T-helper 22 cell (primary cell): Measurements from ENCODE around the gene VEGFB.

ENCODE experiments used
- DNase-seq: peaks from one replicate; pipeline ENCODE4 v3.0.0-alpha.2; 2020; ENCODE audit warnings: low read depth

Gene VEGFB

DNA sequence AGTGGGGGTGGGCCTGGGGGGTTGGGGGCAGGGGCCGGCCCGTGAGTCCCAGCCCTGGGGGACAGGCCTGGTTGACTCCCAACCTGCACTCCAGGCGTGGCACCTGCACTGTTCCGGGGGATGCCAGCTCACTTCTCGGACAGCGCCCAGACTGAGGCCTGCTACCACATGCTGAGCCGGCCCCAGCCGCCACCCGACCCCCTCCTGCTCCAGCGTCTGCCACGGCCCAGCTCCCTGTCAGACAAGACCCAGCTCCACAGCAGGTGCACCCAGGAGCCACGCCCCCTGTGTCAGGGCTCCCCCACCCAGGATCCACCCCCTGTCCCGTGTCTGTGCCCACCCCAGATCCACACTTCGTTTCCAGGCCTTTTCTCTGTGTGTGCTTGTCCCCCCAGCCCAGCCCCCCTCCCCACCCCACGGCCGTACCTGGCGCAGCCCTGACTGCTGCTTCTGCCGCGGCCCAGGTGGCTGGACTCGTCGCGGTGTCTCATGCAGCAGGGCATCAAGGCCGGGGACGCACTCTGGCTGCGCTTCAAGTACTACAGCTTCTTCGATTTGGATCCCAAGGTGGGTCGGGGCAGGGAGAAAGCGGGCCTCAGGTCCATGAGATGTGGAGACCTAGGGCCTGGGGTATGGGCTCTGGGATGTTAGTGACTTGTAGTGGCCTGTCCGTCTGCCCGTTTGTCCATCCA is 23.1 kb upstream of the VEGFB start:
- no peak for DNase-seq

DNA sequence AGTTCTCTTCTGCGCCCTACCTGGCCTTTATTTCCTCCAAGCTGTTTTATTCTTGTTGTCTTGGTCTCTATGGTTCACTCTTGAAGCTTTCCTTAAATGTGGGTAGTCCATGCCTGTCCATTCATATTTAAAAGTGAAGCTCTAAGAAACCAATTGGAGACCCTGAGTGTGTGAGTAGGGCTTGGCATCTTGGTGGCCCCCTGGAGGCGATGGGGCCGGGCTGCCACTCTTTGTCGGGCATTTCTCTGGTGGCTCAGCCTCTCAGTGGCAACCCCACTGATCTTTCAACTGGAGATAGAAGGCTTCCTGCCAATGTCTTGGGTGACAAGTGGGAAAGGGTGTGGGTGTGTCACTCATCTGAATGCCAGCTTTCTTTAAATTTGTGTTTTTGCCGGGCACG is 17.5 kb upstream of the VEGFB start:
- no peak for DNase-seq

DNA sequence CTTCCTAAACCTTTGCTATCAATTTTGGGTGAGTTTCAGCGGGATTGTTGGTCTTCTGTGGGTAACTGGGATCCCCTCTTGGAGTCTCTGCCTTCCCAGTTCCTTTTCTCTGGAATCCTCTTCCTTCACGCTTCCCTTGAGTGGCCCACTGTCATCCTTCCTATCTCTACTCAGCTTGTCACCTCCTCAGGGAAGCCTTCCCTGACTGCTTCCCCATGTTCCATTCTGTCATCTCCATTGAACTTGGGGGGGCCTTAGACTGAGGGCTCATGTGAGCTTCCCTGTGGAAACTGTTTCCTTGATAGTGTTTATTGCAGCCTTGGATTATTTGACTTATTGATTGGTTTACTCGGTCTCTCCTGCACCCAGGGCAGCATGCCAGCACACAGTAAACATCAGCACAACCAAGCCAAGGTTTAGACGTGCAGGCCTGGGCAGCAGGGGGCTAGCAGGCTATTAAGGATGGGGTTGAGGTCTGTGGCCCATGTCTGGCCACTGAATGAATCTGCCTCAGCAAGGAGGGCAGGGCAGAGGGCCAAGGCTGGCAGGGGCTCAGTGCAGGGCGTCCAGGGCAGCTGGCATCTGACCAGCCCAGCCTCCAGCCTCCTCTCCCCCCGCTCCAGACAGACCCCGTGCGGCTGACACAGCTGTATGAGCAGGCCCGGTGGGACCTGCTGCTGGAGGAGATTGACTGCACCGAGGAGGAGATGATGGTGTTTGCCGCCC is 15.6 kb upstream of the VEGFB start:
- DNase-seq = no peak

DNA sequence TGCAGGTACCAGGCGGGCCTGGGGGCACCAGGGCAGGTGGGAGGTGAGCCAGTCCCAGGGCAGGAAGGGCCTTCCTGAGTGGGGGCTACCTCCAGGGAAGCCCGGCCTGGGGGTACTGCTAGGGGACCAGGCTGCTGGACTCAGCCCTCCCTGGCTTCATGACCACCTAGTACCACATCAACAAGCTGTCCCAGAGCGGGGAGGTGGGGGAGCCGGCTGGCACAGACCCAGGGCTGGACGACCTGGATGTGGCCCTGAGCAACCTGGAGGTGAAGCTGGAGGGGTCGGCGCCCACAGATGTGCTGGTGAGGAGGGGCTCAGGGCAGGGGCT is 15.1 kb upstream of the VEGFB start:
- DNase-seq = no peak

DNA sequence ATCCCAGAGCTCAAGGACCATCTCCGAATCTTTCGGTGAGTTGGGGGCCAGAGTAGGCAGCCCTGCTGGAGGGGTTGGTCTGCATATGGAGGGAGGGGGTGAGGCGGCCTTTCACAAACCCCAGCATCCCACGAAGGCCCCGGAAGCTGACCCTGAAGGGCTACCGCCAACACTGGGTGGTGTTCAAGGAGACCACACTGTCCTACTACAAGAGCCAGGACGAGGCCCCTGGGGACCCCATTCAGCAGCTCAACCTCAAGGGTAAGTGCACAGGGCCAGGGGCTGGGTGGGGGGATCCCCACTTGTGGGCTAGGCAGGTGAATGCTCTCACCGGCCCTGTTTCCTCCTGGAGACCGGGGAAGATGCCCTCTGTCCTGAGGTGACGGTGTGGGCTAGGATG is 14.6 kb upstream of the VEGFB start:
- DNase-seq = no peak

GRCh38 chr11:64220271-64220670 is 14.1 kb upstream of the VEGFB start:
- DNase-seq = no peak

- no peak for DNase-seq
Measured at GRCh38 chr11:64220798-64221197, 13.6 kb upstream of the VEGFB start.

DNA sequence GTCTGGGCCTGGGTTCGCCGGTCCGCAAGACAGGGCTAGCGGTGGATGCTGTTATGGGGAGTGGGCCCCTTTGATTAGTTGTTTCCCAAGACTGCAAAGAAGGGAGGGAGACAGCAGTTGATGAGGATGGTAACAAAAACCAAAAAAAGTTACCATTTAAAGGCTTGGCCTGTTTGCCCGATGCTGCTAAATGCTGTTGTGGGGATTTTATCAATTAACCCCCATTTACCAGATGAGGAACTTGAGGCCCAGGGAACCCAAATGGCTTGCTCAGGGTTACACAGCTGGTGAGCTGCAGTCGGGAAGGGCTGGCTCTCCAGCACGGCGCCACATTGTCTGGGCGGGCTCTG is 11.8 kb upstream of the VEGFB start:
- DNase-seq = no peak

- DNase-seq = no peak
Measured at GRCh38 chr11:64223001-64223651, 11.3 kb upstream of the VEGFB start.

- DNase-seq = no peak
Measured at GRCh38 chr11:64224151-64224890, 10.1 kb upstream of the VEGFB start.

- DNase-seq = no peak
Measured at GRCh38 chr11:64224891-64225607, 9.3 kb upstream of the VEGFB start.

DNA sequence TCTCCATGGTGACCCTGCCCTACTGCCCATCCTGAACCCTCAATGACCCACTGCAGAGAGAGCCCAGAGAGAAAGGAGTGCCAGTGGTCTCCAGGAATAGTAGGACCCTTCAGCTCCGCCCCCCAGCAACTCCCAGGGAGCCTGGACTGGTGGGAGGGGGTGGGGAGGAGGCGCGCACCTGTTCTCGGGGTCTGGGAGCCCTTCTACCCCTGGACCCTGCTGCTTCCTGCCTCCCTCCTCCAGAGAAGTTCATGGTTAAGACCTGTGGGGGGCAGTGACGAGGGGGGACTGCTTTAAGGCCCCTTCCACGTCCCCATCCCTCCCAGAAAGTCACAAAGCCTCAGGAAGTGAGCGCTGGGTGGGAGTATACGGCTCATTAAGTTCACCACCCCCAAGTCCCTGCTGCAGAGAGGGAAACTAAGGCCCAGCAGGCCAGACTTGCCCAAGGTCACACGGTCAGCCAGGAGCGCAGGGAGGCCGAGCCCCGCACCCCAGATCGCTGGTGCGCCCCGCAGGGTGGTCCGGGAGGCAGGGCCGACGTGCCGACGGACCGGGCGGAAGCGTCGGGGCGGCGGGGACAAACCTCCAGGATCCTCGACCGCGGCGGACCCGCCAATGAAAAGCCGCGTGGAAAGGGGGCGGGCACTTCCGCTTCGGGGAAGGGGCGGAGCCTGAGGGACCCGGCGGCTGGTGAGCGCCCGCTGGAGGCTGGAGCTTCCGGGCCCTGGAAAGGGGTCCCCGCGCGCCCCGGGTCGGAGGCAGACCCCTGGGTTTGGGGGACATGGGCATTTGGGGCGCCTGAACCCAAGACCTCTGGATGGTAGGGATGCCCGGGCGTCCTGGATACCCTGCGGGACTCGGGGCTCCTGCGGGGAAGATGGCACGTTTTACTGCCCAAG is 8.5 kb upstream of the VEGFB start, which contains the start of the genes NUDT22 and TRPT1:
Gene NUDT22, plus strand, starts transcription at position 667 of the 899 bp plus-strand sequence. CDS start 379 bp downstream, outside the sequence.
Gene TRPT1, minus strand, starts transcription at position 579 of the 899 bp plus-strand sequence. Its CDS starts 326 bp downstream, at position 253.
- peak; percentile 81 for DNase-seq

DNA sequence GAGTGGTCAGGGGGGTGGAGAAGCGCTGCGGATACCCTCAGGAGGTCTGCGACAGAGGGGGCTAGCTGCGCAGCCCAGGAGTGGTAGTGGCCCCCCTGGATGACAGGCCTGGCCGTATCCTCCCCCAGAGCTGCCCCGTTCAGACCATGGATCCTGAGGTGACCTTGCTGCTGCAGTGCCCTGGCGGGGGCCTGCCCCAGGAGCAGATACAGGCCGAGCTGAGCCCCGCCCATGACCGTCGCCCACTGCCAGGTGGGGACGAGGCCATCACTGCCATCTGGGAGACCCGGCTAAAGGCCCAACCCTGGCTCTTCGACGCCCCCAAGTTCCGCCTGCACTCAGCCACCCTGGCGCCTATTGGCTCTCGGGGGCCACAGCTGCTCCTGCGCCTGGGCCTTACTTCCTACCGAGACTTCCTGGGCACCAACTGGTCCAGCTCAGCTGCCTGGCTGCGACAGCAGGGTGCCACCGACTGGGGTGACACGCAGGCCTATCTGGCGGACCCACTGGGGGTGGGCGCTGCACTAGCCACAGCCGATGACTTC is 7.8 kb upstream of the VEGFB start:
- peak; percentile 60 for DNase-seq

DNA sequence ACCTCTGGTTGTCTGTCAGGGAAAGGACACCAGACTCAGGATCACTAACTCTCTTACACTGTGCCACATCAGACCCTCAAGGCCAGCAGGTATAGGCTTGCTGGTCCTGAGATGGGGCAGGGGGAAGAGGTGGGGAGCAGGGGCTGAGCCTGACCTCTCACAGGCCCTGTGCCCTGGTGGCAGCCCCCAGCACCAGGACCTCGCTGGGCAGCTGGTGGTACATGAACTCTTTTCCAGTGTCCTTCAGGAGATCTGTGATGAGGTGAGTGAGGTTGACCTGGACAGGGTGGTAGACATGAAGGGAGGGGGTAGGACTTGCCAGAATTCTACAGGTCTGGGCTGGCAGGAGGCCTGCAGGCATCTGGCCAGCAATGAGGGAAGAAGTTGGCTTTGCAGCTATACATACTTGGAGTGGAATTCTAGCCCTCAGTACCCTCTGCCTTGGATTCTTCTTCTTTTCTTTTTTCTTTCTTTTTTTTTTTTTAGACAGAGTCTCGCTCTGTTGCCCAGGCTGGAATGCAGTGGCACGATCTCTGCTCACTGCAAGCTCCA is 6.9 kb upstream of the VEGFB start:
- no peak for DNase-seq

DNA sequence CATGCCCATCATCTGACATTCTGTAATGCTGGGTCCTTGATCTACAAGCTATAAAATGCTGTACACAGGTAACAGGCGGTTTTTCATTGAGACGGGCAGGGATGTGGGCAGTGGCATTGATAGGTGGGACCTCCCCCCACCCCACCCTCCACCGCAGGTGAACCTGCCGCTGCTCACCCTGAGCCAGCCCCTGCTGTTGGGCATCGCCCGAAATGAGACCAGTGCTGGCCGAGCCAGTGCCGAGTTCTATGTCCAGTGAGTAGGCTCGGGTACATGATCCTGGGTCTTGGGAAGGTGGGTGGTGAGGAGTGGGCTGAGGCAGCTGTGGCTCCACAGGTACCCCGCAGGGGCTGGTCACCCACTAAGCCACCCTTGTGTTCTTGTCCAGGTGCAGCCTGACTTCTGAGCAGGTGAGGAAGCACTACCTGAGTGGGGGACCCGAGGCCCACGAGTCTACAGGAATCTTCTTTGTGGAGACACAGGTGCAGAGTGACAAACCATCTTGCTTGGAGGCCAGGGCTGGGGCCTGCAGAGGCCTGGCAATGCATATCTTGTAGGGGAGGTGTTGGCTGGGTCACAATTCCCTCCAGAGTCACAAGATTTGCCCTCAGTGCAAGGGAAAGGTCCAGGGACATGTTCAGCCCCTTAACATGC is 5.2 kb upstream of the VEGFB start:
- DNase-seq = no peak

DNA sequence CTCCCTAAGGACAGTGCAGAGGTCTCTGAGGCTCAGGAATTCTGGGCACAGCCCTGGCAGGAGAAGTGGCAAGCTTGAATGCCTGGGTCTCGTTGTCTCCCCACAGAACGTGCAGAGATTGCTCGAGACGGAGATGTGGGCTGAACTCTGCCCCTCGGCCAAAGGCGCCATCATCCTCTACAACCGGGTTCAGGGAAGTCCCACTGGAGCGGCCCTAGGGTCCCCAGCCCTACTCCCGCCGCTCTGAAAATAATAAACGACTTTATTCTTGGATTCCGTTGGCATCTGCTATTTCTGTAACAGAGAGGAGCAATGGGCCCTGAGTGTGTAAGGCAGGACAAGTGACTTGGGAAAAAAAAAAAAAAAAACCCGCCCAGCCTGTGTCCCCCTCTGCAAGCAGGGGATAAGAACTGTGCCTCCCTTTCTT is 4.6 kb upstream of the VEGFB start:
- DNase-seq = no peak

- DNase-seq = peak; percentile 83
Measured at GRCh38 chr11:64230171-64230984, 4.0 kb upstream of the VEGFB start, which contains the start of gene DNAJC4. Gene DNAJC4, plus strand, starts transcription at chr11:64230548. Its CDS starts 307 bp downstream, at chr11:64230855.

- DNase-seq = no peak
Measured at GRCh38 chr11:64230985-64231365, 3.4 kb upstream of the VEGFB start.

DNA sequence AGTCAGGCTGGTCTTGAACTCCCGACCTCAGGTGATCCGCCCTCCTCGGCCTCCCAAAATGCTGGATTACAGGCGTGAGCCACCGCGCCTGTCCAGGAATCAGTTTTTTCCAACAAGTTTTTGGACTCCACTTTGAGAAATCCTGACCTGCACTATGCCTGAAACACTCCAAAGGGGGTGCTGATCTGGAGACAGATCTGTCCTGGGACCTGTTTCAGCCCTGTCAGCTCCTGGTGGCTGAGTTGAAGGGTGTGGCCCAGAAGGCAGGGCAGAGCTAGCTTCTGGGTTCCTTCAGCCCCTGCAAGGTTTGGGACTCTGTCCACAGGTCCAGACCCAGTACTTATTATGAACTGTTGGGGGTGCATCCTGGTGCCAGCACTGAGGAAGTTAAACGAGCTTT is 2.8 kb upstream of the VEGFB start:
- no peak for DNase-seq
